Measurements from ENCODE around the gene ZC3HAV1. TPM values are rescaled to one million over a fixed set of nuclear protein-coding genes. Genes with fewer than 3 reads are reported as not detected.

ZC3HAV1 gene
- total RNA-seq, 1 donor from 2014 or later, result 36.0 TPM

DNA sequence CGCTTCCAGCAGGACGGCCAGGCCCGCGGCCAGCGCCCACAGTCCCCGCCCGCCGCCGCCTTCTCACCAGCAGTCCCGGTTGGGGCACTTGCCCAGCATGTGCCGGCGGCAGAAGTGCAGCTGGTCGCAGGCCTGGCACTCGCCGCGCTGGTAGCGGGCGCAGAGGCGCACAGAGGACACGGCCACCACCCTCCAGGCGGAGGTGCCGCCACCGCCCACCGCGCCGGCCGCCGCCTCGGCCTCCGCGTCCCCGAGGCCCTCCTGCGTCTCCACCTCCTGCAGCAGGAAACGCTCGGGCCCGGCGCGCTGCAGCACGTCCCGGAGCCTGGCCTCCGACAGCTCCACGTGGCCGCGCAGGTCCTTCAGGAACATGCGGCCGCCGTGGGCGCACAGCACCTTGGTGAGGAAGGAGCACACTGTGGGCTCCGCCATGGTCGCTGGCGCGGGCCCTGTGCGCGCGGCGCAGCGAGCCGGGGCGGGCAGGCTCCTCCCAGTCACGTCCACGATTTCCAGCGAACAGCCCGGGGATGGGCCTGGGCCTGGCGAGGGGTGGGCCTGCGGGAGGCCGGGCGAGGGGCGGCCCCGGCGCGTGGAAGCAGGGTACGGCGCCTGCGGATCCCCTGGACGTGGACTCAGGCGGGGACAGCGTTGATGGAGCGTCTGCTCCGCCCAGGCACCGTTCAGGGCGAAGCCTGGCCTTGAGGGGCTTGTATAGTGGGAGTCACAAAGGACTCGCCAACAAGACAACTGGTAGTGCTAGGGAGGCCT is 73.8 kb downstream of the ZC3HAV1 start, which contains the start of gene ZC3HAV1L:
Gene ZC3HAV1L, minus strand, starts transcription at position 457 of the 768 bp plus-strand sequence. Its CDS starts 25 bp downstream, at position 432.
- intact Hi-C loops (cut with DNase I), result no loop called here

DNA sequence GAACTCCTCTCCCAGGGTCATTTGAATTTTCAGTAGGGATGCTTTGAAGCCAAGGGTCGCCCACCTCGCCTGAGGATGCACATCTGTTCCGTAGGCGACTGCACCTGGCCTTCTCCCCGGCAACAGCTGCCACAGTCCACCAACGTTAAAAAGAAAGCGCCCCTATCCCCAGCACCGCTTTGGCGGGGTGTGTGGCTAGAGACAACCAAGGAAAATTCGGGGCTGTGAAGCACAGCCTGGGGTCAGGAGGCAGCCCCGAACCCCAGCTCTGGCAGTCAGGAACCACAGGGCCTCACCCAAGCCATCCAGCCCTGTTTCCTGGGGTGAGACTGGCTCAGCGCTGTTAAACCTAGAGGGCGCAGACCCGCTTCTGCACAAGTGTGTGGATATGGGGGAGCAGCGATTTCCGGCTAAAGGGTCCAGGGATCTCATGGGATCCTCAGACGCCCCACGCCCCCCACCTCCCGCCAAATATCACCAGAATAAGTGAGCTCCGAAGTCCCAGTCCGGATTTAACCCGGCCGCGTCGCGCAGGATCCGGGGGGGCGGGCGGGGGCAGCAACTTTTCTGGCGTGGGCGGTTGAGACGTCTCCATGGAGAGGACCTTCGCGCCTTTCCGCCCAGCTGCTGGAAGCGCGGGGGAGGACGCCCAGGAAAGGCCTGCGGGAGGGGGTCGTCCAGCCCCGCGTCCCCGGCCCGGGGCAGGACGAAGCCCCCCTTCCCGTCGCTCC is 74.5 kb downstream of the ZC3HAV1 start:
- DNase-seq (no peak), ATAC-seq (peak; percentile 50)
- intact Hi-C loops (cut with DNase I), result no loop called here
- TF ChIP-seq, protein P1, sequence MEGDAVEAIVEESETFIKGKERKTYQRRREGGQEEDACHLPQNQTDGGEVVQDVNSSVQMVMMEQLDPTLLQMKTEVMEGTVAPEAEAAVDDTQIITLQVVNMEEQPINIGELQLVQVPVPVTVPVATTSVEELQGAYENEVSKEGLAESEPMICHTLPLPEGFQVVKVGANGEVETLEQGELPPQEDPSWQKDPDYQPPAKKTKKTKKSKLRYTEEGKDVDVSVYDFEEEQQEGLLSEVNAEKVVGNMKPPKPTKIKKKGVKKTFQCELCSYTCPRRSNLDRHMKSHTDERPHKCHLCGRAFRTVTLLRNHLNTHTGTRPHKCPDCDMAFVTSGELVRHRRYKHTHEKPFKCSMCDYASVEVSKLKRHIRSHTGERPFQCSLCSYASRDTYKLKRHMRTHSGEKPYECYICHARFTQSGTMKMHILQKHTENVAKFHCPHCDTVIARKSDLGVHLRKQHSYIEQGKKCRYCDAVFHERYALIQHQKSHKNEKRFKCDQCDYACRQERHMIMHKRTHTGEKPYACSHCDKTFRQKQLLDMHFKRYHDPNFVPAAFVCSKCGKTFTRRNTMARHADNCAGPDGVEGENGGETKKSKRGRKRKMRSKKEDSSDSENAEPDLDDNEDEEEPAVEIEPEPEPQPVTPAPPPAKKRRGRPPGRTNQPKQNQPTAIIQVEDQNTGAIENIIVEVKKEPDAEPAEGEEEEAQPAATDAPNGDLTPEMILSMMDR (IDR thresholded peaks at IDR 0.05), result no peak
- Histone ChIP-seq H3K4me1 (no peaks in the 10 kb centered on the region), H3K9me3 (no peaks in the 10 kb centered on the region), H3K36me3 (no peaks in the 10 kb centered on the region), H3K27ac (peak overlapping the region; percentile 58), H3K4me3 (peak overlapping the region; percentile 79), H3K27me3 (no peaks in the 10 kb centered on the region)

More for the DNA sequence above, 73.8 kb downstream of the ZC3HAV1 start, which contains the start of gene ZC3HAV1L:
- H3K4me1 ChIP-seq, result no peaks in the 10 kb centered on the region
- no peaks in the 10 kb centered on the region for H3K27me3 ChIP-seq
- TF ChIP-seq, protein P1 (IDR thresholded peaks at IDR 0.05), result no peak
- DNase-seq, result peak; percentile 79
- peak within 1 kb of the TSS; percentile 79 for H3K4me3 ChIP-seq
- peak within 1 kb of the TSS; percentile 58 for H3K27ac ChIP-seq
- no peaks in the 10 kb centered on the region for H3K9me3 ChIP-seq
- H3K36me3 ChIP-seq, result no peaks in the 10 kb centered on the region
- ATAC-seq, result peak; percentile 88

DNA sequence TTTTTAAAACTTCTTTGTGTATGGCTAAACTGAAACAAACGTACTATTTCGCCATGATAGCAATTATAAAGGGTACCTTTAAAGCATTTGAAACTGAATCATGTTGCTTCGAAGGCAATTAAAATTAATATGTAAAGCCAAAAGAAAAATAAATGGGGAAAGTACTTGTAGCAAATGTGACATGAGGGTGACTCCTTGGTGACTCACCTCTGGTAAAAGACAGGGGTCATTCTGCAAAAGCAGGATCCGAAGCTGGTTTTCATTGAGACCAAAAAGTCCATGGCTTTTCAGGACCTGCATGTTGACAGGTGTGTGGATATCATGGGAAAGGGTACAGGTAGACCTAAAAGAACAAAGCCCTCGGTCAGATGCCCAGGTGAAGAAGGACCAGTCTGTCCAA is 75.2 kb downstream of the ZC3HAV1 start:
- ATAC-seq, result no peak
- intact Hi-C loops (cut with DNase I), result no loop called here
- Histone ChIP-seq H3K4me1 (no peaks in the 10 kb centered on the region), H3K4me3 (no peak overlapping the region), H3K36me3 (no peaks in the 10 kb centered on the region), H3K9me3 (no peaks in the 10 kb centered on the region), H3K27me3 (no peaks in the 10 kb centered on the region), H3K27ac (no peak overlapping the region)
- TF ChIP-seq, protein P1 (IDR thresholded peaks at IDR 0.05), result no peak
- DNase-seq, result no peak

DNA sequence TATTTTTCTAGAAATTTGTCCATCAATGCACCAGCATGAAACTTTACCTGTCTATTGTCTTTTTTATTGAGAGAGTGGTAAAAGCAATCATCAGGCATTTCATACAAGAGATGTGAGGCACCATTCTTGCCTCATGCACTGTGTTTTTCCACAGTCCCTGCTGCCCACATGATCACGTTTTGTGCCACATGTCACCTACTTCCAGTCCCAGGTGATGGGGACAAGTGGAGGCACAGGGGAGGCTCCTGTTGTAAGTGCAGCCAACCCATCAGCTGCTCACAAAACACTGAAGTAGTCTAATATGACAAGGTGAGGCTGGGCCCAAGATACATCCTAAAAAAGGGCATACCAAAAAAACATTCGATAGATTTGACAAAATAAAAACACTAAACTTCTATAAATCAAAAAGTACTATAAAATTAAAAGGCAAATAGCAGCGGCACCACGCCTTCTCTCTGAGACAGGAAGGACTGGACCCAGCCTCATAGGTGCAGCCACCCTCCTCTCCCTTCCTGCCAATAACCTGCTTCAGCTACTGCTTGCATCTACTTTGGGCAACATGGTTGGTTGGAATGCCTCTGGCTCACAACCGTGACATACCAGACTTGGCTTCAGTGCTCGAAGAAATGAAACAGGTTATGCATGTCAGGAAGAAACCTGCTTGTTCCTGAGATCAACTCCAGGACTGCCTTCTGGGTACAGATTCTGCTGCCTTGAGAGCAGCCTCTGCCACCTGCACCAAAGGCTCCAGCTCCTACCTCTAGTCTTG is 76.0 kb downstream of the ZC3HAV1 start:
- Histone ChIP-seq H3K36me3 (peaks cover 2% of the 10 kb centered on the region), H3K4me3 (no peak overlapping the region), H3K9me3 (no peaks in the 10 kb centered on the region), H3K27me3 (no peaks in the 10 kb centered on the region), H3K27ac (no peak overlapping the region), H3K4me1 (no peaks in the 10 kb centered on the region)
- intact Hi-C loops (cut with DNase I), result no loop called here
- no peak for ATAC-seq
- DNase-seq, result no peak
- TF ChIP-seq, protein P1 (IDR thresholded peaks at IDR 0.05), result no peak

DNA sequence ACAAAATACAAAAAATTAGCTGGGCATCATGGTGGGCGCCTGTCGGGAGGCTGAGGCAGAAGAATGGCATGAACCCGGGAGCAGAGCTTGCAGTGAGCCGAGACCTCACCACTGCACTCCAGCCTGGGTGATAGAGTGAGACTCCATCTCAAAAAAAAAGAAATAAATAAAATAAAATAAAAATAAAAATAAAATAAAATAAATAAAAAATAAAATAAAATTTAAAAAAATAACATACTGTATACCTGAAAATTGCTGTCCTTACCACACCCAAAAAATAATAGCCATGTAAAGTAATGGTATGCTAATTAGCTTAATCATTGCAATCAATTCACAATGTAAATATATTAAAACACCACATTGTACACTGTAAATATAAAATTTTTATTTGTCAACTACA is 77.0 kb downstream of the ZC3HAV1 start:
- TF ChIP-seq, protein P1 (IDR thresholded peaks at IDR 0.05), result no peak
- Histone ChIP-seq H3K4me1 (no peaks in the 10 kb centered on the region), H3K36me3 (peaks cover 6% of the 10 kb centered on the region), H3K27ac (no peak overlapping the region), H3K27me3 (no peaks in the 10 kb centered on the region), H3K9me3 (no peaks in the 10 kb centered on the region), H3K4me3 (no peak overlapping the region)
- intact Hi-C loops (cut with DNase I), result no loop called here
- ATAC-seq (no peak), DNase-seq (no peak)
